GM12875 (cell line): Measurements from ENCODE around the gene SYT13.

Source experiments
- H3K4me3 ChIP-seq: one replicate; pipeline ENCODE4 v1.5.1; 2011; ENCODE audit warnings: low read depth, low read length, control low read depth
- TF ChIP-seq, protein P1 (sequence below): IDR thresholded peaks from 2 replicates; pipeline ENCODE4 v1.5.1; 2011; ENCODE audit warnings: low read depth, mild to moderate bottlenecking, control low read depth, inconsistent platforms, low read length, moderate library complexity, borderline replicate concordance; ENCODE audit not compliant: insufficient read depth

Gene SYT13

DNA sequence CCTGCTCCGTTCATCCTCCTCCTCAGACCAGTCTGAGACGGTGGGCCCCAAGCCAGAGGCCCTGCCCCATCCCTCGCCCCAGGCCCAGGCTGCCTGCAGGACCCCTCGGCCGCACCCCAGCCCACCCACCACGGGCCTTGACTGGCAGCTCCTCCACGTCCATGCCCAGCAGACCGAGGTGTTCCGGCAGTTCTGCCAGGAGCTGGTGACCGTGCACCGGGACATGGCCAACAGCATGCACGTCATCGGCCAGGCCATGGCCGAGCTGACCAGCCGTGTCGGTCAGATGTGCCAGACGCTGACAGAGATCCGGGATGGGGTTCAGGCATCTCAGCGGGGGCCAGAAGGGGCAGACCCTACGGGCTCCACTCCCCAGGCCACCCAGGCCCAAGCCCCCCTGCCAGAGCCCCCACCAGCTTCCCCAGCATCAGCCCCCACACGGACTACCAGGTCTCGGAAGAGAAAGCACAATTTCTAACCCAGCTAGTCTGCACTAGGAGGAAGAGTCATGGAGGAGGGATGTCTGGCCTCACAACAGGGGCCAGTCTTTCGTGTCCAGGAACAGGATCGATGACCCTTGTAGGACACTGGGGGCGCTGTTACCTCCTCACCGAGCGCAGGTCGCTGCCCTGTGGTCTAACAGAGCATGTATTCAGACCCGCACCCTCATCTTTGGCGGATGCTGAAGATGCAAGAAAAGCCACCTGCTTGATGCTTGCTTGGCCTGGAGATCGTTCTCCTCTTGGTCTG is 73.4 kb downstream of the SYT13 start:
- TF ChIP-seq, protein P1, sequence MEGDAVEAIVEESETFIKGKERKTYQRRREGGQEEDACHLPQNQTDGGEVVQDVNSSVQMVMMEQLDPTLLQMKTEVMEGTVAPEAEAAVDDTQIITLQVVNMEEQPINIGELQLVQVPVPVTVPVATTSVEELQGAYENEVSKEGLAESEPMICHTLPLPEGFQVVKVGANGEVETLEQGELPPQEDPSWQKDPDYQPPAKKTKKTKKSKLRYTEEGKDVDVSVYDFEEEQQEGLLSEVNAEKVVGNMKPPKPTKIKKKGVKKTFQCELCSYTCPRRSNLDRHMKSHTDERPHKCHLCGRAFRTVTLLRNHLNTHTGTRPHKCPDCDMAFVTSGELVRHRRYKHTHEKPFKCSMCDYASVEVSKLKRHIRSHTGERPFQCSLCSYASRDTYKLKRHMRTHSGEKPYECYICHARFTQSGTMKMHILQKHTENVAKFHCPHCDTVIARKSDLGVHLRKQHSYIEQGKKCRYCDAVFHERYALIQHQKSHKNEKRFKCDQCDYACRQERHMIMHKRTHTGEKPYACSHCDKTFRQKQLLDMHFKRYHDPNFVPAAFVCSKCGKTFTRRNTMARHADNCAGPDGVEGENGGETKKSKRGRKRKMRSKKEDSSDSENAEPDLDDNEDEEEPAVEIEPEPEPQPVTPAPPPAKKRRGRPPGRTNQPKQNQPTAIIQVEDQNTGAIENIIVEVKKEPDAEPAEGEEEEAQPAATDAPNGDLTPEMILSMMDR: peak; percentile 20; the same call in 1 of the 2 replicates
- no peak overlapping the region for H3K4me3 ChIP-seq

DNA sequence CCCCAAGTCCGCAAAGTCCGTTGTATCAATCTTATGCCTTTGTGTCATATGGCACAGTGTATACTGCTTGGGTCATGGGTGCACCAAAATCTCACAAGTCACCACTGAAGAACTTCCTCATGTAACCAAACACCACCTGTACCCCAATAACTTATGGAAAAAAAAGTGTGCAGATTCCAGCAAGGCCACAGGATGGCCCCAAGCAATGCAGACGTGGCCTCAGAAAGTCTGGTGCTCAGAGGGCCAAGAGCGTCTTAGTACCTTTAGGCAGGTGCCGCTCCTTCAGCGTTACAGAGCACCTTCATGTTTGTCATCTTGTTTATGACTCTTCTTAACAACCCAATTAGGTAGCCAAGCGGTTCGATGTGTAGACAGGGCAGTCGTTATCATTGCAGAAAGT is 74.4 kb downstream of the SYT13 start:
- no peak overlapping the region for H3K4me3 ChIP-seq
- TF ChIP-seq, protein P1: no peak

DNA sequence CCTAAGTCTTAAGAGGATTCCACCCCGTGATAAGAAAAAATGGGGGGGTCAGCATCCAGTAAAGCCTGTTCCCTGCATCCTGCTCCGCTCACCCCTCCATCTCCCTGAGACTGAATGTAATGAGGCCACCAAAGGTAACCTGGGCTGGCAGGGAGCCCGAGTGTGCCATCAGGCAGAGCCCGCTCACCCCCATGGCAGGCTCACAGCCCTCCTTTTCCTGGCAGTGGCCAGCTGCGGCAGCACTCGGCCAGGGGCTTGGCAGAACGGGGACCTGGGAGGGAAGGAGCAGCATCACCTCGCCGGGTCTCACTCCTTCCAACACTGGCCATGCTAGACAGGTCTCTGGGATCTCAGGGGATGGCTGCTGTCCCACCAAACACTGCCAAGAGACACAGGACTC is 75.3 kb downstream of the SYT13 start:
- TF ChIP-seq, protein P1: no peak
- H3K4me3 ChIP-seq: no peak overlapping the region

DNA sequence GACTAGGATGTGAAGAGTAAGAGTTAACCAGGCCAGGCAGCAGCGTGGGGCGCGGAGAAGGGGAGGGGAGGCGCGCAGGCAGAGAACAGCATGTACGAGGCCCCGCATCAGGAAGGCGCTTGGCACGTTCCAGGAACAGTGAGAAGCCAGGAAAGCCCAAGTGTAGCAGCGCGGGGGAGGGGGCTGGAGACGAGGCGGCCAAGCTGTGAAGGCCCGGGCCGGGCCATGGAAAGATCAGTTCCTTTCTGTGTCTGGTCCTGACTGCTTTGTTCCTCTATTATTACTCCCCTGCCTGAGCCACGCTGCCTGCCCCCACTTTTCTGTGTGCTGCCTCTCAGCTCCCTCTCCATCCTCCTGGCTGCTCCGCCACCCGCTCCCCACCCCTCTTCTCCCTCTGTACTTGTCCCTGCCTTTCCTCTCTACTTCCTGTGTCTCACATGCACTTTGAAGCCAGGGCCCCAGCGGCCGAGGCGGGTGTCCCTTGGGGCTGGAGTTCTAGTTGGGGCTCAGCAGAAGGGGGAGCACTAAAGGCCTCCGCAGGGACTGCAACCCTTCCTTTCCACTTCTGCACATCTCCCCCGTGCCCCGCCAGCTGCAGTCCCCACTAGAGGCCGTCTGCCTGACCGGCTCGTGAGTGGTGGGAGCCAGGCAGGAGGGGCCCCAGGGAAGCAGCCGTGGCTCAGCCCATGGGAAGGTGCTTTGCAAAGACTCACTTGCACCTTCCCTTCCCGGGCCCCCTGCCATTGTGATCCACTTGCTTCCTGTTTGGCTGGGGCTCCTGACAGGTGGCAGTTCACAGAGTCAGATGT is 76.0 kb downstream of the SYT13 start:
- TF ChIP-seq, protein P1: no peak
- no peak overlapping the region for H3K4me3 ChIP-seq

DNA sequence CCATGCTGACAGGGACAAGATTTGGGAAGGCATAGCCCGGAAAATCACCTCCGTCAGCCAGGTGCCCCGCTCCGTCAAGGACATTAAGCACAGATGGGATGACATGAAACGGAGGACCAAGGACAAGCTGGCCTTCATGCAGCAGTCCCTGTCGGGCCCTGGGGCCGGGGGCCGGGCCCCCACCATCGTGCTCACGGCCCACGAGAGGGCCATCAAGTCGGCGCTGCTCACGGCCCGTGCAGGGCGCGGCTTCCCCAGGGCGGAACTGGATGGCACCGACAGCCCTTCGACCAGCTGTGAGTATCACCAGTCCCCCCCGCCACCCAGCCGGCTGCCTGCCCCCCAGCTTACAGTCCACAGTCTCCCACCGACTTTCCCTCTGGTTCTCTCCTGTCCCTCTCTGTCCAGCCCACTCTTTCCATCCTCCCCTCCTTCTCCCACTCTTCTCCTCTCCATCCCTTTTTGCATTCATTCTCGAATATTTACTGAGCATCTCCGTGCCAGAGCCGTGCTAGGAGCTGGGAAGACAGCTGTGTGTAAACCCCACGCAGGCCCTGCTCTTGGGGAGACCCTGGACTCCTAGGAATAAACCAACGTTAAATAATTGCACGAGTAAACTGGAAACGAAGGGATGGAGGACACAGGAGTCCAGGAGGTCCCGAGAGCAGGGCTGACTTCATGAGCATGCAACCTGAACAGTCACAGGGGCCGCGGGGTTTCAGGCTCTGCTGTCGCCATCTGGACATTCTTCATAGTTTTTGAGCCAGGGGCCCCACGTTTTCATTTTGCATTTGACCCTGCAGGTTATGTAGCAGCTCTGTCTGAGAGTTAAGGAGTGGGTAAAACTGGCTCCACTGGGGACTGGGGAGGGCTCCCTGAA is 76.9 kb downstream of the SYT13 start:
- TF ChIP-seq, protein P1: no peak
- H3K4me3 ChIP-seq: no peak overlapping the region

DNA sequence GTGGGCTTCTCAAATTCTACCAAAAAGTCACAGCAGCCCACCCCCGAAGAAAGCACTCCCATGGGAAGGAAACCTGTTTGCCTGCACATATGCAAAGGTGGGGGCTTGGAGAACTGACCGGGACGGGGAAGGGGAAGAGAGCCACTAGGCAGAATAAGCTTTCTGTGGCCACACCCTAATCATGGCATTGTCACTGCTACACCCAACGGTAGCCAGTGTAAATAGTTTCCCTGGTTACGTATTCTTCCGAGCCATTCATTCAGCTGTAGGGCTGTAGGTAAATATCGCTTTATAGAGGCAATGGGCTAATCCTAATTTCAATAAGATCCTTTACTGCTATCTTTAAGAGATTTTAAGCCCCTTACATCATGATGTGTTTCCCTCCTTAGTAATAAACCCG is 78.0 kb downstream of the SYT13 start:
- TF ChIP-seq, protein P1: no peak
- no peak overlapping the region for H3K4me3 ChIP-seq
